GM19023 (cell line): Measurements from ENCODE around the gene HHEX.

Experiments used
- ATAC-seq: cut with Tn5 transposase; IDR thresholded peaks from one replicate; pipeline ENCODE4 v1.9.1; 2021; ENCODE audit warnings: mild to moderate bottlenecking, moderate library complexity; ENCODE audit not compliant: unreplicated experiment

HHEX gene

DNA sequence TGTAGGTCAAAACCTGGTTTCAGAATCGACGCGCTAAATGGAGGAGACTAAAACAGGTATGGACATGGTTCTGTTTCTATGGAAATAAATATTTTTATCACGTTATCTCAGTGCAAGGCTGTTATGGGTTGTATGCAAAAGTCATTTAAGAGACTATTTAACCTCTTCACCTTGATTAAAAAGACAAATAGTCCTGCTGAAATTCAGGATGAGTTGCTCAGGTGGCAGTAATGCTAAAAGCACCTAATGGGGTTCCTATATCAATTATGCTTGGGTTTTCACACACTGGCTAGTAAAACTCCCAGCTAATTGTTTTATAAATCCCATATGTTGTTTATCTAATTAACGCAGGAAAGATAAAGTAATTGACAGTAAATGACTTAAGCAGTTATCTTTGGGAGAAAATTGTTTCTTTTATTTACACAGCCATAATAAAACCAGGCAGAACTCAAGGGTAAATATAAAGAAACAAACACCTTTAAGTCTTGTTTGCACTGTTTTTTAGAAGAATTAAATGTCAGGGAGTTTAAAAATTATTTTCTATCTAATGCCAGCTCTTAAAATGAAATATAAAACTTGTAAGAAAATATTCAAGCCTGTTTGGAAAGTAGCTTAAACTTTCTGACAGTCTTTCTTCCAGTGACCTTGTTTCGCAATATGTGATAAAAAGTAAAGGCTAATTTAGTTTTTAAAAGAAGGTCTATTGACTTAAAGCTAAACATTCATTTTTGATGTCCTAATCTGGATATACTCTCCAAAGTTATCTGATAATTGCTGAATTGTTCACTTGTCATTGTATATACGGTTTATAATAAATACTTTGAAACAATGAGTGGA is 3.2 kb downstream of the HHEX start:
- no peak for ATAC-seq

DNA sequence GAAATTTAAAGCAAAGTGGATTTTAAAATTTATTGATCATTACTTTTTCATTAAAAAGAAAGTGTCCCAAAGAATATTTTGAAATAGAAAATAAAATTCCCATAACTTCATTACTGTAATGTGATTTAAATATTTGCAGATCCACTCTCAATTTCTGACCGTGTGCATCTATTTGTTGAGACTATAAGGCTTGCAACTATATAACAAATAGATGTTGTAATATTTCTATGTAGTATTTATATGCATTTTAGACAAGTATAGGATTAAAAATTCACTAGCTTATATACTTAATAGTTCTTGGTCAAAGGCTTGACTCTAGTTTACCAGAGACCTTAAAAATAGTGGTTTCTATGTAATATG is 3.8 kb downstream of the HHEX start:
- no peak for ATAC-seq

DNA sequence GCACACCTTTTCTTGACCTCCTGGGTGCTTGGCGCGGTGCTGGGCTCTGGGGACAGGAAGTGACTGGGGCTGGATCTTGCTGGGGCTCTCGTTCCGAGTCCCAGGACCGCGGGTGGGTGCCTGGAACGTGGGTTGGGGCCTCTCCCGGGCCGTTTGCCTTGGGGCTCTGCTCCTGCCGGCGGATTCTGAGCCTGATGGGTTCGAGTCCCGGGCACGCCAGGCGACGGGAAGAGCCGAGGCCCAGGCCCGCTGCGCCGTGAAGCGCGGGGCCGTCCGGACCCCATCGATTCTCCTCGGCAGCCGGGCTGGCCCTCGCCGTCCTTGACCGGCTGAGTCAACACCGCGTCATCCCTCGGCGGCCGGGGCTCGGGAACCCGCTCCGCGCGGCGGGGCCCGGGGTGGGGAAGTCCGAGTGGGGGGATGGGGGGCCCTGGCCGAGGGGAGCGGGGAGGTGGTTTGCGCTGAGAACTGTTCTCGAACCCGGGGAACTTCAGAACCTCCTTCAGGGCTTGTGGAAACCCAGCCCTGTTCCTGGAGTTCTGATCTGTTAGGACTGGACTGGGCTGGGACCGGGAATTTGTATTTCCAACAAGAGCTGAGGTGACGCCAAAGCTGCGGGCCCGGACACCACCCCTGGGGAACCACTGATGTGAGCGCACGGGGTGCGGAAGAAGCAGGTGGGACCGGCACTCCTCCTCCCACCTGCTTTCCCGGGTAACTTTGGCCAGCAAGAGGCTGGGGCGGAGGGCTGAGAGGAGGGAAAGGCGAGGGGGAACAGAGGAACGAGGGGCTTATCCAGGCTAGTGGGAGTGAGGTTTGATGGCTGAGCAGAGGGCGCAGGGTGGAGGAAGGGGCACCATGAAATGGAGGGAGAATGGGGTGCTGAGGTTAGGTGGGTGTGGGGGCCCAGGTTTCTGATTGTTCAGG is 6.2 kb downstream of the HHEX start:
- ATAC-seq = no peak

DNA sequence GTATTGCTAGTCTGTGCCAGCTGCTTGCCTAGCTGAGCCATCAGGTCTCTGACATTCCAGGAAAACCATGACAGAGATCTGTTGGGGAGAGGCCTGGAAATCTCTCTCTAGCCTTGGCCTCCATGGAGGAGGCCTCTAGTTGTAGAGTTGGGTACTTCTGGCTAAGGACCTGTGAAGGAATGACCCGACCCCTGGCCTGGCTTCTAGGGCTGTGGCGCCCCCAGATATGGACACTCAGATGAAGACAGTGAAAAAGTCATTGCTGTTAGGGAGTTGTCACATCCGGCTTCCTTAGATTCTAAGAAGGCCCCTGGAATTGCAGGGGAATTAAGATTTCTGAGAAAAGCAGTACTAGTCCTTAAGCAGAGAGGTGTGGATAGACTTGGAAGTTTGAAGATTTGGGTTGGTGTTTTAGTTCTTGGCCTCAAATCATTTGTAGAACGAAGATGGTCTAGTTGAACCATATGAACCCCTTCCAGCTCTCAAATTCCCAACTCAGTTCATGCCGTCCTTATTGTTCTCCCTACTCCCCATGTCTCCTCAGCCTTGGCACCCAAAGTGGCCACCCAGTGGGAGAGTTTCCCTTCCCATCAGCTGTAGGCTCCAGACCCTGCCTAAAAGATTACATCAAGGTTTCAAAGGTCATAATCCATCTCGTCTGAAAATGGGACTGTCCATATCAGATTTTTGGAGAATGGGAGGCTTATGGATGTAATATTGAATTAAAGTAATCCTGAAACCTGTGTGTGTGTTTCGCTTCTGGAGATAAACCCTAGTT is 7.0 kb downstream of the HHEX start:
- ATAC-seq = no peak

DNA sequence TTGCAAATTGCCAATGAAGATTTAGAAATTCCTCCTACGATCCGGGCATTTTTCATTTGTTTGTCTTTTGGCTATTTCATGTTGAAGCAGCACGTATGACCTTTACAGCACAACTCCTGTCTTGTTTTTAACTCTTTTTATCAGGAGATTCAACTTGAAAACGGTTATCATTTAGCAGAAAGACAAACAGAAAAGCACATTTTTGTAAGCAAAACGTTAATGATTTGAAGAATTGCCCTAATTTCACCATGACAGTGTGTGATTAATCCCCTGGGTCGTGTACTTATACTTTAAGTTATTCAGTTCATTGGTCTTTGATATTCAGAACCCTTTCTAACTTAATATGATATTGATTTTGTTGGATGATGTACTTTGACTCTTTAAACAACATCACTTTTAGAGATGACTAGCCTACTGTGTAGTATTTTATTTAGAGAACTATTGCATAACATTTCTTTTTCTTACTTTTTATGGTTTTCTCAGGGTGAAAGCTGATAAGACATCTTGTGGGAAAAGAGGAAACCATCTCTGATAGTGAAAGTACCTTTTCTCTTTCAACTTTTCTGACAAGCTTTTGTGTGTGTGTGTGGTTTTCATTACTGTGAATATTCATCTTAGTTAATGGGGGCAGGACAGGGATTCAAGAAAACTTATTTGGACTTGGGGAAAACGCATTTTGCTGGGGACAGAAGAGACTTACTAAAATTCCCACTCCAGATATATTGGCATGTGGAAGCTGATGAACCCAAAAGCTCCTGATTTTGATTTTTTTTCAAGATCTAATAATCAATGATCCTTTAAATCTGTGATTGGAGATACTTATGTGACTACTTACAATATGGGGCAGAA is 8.1 kb downstream of the HHEX start:
- no peak for ATAC-seq

DNA sequence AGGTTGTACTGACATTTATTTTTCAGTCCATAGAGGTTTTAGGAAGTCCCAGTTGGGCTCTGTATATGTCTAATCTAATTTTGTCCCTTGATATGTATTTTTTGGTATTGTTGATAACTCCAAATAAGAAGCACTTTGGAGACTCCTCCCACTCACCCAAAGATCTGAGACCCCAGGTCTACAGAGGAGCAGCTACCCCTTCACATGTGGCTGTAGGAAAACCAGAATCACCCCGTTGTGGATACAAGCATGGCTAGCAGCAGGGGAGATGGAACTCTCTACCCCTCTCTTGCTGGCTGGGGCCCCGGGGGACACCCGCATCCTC is 9.4 kb downstream of the HHEX start:
- no peak for ATAC-seq

DNA sequence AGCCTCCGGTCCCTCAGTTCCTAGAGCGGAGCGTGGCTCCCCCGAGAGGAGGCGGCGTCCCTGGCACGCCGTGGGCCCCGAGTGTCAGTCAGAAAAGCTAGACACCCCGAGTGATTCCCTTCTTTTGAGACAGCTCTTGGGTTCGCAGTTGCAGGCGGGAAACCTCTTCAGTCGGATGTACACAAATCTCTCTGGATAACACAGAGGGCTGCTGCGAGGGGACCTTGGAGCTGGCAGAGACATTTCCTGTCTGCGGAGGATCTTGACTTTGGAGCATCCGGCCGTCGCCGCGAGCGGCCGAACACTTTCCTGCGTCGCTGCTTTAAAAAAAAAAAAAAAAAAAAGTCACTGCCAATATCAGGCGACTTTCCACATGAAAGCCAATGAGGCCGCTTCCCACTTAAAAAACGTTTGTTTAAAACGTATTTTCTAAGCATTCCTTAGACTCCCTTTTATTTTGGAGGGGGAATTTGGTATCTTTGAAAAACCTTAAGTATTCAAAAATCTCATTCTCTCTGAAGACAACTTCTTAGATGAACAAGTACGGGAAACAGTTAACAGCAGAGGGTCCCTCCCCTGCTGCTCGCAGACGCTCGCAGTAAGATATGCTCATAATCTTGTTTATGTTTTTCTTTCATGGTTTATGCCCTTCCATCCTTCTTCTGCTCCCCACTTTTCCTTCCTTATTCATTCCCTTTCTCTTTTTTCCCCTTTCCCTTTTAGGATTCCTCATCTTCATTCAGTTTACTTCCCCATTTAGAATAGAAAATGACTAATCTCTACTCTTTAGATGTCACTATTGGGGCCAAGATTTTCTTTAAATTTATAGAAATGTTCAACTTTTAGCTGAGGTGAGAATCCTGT is 10.0 kb downstream of the HHEX start:
- ATAC-seq = no peak

DNA sequence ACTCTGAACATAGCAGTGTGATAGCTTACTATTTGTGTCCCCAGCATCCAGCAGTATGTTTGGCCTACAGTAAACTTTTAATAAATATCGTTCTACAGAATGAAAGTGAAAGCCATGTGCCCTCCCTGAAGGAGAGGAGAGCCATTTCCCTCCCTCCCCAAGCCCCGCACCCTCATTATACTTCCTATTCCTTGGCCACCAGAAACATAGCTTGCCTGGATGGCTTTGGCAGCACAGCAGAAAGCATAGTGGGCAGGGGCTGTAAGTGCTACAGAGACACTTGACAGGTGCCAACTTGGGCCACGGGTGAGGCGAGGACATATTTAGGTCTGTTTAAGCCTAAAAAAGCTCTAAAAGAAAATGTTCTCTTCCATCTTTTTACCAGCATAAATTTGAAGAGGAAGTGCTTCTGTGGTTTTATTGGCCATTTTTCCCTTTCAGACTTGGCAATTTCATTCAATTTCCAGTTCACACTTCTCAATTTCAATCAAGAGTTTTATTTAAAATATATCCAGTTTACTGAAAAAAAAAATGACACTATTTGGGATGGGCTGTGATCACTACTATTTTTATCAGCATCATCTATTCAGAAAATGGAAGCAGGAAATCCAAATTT is 12.7 kb downstream of the HHEX start:
- no peak for ATAC-seq

DNA sequence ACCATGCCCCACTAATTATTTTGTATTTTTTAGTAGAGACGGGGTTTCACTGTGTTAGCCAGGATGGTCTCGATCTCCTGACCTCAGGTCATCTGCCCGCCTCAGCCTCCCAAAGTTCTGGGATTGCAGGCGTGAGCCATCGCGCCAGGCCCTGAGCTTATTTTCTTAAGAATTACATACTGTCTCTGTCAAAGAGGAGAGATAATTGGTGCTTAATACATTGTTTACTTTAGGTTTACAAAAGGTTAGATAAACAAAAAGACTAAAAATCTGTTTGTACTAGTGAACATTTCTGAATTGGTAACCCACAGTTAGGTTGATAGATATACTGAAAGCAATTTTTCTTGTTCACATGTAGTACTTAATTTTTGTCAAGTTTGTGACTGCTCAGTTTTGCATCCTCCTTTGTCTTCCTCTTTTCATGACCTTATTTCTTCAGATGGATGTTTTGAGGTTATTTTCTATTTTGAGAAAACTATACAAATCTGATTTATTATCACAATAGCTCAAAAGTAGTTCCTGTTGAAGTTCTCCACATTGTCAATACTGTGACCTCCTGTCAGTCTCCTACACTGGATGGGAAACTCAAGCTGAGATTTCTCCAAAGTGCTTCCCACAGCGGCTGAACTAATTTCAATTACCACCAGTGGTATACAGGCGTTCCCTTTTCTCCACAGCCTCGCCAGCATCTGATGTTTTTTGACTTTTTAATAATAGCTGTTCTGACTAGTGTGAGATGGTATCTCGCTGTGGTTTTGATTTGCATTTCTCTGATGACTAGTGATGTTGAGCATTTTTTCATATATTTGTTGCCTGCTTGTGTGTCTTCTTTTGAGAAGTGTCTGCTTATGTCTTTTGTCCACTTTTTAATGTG is 22.5 kb downstream of the HHEX start:
- no peak for ATAC-seq

DNA sequence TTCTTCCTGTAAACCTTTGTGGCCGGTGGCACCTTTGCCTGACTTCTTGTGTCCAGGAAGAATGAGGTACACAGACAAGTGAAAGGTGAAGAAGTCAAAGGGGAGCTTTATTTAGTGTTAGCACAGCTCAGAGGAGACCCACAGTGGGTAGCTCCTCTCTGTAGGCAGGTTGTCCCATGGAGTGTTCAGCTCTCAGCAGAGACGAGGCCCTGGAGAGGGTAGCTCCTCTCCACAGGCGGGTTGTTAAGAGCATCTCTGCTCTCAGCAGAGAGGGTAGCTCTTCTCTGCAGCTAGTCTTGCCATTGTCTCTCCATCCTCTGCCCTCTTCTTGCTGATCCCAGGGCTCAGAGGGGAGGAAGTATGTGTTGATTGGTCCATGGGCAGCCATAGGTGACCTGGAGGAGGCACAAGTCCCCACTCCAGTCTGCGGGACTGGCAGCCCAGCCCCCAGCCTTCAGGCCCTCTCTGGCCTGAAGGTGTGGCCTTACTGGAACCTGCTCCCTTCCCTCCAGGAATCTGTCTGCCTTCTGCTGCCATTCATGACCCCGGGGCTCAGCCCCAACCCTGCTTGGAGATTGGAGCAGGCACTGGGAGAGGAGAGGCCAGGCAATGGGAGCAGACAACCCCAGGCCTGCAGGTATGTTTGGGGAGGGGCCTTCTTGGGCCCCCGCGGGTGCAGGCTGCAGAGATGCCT is 24.5 kb downstream of the HHEX start:
- ATAC-seq = no peak

DNA sequence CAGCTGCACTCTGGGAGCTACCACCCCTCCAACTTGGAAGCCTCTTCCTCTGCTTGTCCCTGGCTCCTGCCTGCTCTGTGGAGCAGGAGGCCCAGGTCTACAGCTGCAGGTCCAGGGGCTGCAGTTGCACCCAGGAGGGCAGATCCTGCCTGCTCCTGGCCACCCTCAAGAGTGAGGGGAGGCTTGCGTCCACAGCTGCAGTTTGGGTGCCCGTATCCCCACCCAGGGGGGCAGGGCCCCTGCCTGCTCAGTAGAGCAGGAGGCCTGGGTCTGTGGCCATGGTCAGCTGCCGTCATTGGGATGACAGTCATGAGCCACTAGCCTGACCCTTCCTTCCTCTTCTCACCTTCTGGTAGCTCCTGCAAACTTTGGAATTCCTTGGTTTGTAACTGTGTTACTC is 25.1 kb downstream of the HHEX start:
- ATAC-seq = no peak

DNA sequence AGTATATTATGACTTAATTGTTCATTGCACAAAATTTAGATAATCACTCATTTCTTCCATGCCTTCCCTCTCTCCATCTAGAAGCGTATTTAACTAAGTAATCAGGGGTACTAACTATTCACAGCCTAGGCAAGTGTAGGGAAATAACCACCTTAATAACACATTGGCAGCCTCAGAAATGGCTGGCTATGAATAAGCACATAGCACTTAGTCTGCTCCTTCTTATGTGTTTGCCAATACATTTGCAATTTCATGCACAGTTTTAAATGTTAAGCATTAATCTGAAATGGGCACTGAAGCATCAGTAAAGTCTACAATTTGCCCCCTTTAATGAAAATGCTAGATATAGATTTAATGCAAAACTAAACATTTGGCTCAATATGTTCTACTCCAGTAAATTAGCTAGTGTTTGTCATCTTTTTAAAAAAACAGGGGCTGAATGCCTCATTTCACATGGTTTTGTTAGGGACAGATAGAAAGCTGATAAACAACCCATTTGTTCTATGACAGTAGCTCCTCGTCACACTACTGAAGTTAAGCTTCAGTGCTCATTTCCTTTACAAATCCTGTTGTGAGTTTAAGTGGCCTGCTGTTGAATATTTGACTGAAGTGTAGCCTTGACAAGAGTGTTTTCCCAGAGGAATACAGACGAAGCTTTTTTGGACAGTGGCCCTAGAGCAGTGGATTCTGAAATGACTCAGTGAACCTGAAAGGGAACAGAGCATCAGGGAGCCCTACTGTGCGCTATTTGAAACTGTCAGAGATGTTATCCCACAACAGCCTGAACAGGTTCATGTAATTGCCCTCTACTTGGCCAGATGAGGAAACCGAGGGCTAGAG is 30.5 kb downstream of the HHEX start:
- no peak for ATAC-seq

DNA sequence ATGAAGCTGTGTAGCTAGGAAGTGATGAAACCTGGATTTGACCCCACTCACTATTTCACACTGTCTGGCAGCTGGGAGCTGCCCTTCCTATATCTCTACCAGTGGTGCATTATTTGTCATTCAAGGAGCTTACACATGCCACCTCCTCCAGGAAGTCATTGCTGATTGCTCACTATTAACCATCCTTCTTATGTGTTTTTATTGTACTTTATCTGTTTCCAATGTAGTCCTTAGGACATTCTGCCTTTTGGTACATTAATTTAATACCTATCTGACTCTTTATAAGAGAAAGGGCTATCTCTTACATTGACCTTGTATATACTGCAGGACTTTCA is 31.0 kb downstream of the HHEX start:
- no peak for ATAC-seq

DNA sequence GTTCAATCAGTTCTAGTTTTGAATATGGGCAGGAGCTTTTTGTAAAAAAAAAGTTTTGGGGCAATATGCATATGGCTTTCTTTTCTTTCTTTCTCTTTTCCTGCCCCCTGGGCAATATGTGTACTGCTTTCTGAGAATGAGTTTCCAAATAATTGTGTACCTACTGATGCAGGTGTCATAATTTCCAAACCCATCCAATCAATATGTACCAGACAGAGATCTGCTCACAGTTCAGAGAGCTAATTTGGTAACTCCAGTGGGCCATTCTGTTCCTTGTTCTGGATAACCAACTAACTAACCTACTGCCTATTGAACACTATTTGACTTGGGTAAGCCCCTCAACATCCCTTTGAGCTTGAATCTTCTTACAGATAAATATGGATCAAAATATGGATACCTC is 32.6 kb downstream of the HHEX start:
- ATAC-seq = no peak

DNA sequence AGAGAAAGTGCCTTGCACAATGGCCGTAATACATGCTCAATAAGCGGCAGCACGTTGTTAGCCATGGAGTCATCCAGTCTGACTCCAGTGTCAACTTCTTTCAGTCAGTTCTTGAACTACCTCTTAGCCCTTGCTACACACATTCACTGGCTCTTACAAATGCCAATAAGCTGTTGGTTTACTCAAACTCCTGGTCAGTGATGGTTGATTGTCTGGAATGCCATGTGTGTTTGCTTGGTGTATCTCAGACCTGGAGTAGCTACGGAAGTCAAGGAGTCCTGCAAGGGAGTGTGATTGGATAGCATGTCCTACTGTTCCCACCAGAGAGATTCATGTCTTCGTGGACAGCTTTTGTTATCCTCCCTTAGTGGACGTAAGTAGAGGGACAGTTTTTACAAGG is 37.4 kb downstream of the HHEX start:
- ATAC-seq = no peak

DNA sequence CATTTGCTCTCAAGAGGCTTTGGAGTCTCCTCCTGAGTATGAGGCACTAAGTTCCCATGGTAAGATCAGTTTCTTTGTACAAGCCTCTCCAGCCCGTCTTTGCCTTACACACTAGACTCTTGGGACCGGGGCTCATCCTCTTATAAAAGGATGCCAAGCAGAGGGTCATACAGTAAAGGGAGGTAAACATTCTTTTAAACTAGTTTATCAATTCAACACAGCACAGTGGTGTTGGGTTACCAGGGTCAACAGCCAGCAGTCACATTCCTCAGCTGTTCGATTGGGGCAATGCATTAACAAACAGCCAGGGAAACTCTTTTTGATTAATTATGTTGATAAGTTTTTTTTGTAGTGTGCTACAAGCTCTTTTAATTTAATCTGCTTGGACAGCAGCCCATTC is 37.8 kb downstream of the HHEX start:
- ATAC-seq = no peak

DNA sequence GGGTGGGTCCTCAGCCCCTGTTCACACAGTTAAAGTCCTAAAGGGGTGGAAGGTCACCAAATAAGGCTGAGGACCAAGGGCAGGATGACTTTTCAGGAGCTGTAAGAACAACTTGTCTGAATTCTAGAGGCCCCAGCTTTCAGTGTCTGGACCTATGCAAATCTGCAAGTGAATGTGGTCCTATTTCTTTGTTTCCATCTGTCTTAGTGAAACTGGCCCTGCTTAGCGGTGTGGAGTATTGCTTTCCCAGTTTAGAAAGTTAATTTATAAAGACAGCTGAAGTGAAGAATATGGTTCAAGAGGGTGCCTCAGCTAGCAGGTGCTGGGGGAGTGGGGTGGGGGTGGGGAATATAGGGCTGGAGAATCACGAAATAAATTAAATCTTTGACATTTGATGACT is 40.1 kb downstream of the HHEX start:
- peak; percentile 84 for ATAC-seq
